ENCODE results near the gene FBXO24. TPM values are rescaled to one million over a fixed set of nuclear protein-coding genes. Genes with fewer than 3 reads are reported as not detected.
A peak's percentile ranks its signal among the peaks of the same experiment; 100 is the strongest.

The FBXO24 gene
- total and polyA plus RNA-seq, 3 experiments from 2014 or later: 0.47 to 0.50 TPM; not detected in 1

DNA sequence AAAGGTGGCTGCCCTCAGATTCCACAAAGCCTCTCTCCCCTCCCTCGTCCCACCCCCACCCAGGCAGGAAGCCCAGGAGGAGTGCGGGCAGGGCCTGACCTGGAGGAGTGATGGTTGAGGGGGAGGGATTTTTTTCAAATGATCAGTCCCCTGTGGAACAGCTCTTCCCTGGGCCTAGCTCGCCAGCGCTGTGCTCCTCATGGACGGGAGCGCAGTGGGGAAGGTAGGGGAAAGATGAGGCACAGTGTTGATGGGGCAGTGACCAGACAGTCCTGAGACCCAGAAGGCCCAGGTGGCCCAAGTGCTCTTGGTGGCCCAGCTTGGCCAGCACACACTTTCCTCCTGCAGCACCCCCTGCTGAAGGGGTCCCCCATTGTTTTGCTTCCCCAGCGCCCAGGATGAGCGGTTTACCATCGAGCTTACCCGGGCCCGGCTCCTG, 21.0 kb upstream of the FBXO24 start:
- ChIA-PET POLR2A (interaction anchor here (0.5 to 2.6 kb wide), 5 partner anchors 16 to 87 kb away, joined by 3 to 10 read pairs (median 5); partner anchors contain the start of genes FBXO24 and LRCH4), CTCF (interaction anchor here (1.0 to 16.7 kb wide), 14 partner anchors 13 to 287 kb away, joined by 3 to 174 read pairs (median 8); partner anchors contain the start of genes FBXO24, LRCH4, MOSPD3 and NYAP1)
- Histone ChIP-seq H3K27ac (ENCODE audit: low read depth, low read length) (no peak overlapping the region), H3K36me3 (ENCODE audit: insufficient read depth, low read length) (peaks cover 5% of the 10 kb centered on the region), H3K9me3 (ENCODE audit: low read length) (no peaks in the 10 kb centered on the region), H3K4me3 (ENCODE audit: low read length) (no peak overlapping the region), H3K4me1 (ENCODE audit: insufficient read depth, low read length) (peaks cover 34% of the 10 kb centered on the region), H3K27me3 (ENCODE audit: insufficient read depth, low read length, poor library complexity, severe bottlenecking) (no peaks in the 10 kb centered on the region)
- Mint-ChIP-seq H3K4me1 (peaks cover 17 to 36% (median 26%) of the 10 kb centered on the region in 3 donors), H3K9me3 (no peaks in the 10 kb centered on the region), H3K4me3 (no peak overlapping the region), H3K36me3 (peaks cover 0 to 41% (median 3%) of the 10 kb centered on the region in 3 donors), H3K27me3 (peaks cover 0 to 1% of the 10 kb centered on the region in 2 donors), H3K27ac (peak overlapping the region in 1 of 8 donors; percentile 84)
- DNase-seq: no peak

DNA sequence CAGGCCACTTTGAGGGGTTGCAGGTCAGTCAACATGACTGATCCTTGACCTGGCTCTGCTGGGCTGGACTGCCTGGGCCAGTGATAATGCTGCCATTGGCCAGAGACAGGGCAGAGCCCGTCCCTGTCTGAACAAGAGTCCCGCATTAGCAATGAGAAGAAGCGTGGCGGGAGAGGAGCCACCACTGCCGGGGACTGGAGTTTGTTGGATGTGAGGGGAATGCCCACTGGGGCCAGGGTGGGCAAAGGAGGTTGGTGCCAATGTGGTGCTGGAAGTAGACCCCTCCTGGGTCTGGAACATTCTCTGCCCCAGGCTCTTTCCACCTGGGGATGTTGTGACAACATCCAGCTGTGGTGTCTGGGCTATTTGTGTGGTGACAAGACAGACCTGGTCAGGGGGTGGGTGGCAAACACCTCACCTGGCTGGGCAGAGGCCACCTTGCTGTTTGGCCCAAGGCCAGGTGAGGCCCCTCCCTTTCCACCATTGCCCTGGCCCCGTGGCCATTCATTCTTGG, 20.1 kb upstream of the FBXO24 start:
- H3K9me3 ChIP-seq (ENCODE audit: low read length): no peaks in the 10 kb centered on the region
- no peaks in the 10 kb centered on the region for H3K9me3 Mint-ChIP-seq
- H3K27ac ChIP-seq (ENCODE audit: low read depth, low read length): no peak overlapping the region
- peaks cover 0 to 38% (median 3%) of the 10 kb centered on the region in 3 donors for H3K36me3 Mint-ChIP-seq
- POLR2A ChIA-PET: interaction anchor here (0.9 to 2.6 kb wide), 4 partner anchors 15 to 30 kb away, joined by 3 to 10 read pairs (median 6); partner anchors contain the start of genes FBXO24 and LRCH4
- H3K36me3 ChIP-seq (ENCODE audit: insufficient read depth, low read length): peaks cover 5% of the 10 kb centered on the region
- no peaks in the 10 kb centered on the region for H3K27me3 ChIP-seq (ENCODE audit: insufficient read depth, low read length, poor library complexity, severe bottlenecking)
- H3K4me3 Mint-ChIP-seq: no peak overlapping the region
- peaks cover 0 to 1% of the 10 kb centered on the region in 2 donors for H3K27me3 Mint-ChIP-seq
- CTCF ChIA-PET: interaction anchor here (0.9 to 16.7 kb wide), 10 partner anchors 12 to 286 kb away, joined by 3 to 174 read pairs (median 13); partner anchors contain the start of genes FBXO24, LRCH4, NYAP1 and POP7
- H3K4me1 ChIP-seq (ENCODE audit: insufficient read depth, low read length): peaks cover 44% of the 10 kb centered on the region
- DNase-seq: no peak
- peaks cover 20 to 43% (median 27%) of the 10 kb centered on the region in 3 donors for H3K4me1 Mint-ChIP-seq
- peak overlapping the region in 6 of 8 donors; percentile 38 to 88 (median 76) for H3K27ac Mint-ChIP-seq
- no peak overlapping the region for H3K4me3 ChIP-seq (ENCODE audit: low read length)

GRCh38 chr7:100567031-100567730, 18.9 kb upstream of the FBXO24 start:
- Mint-ChIP-seq H3K27me3 (peaks cover 0 to 1% of the 10 kb centered on the region in 2 donors), H3K9me3 (no peaks in the 10 kb centered on the region), H3K27ac (peak overlapping the region in 7 of 8 donors; percentile 23 to 88 (median 78)), H3K4me3 (no peak overlapping the region), H3K4me1 (peaks cover 31 to 55% (median 33%) of the 10 kb centered on the region in 3 donors), H3K36me3 (peaks cover 0 to 35% (median 3%) of the 10 kb centered on the region in 3 donors)
- H3K27ac ChIP-seq (ENCODE audit: low read depth, low read length): no peak overlapping the region
- DNase-seq: no peak
- peaks cover 53% of the 10 kb centered on the region for H3K4me1 ChIP-seq (ENCODE audit: insufficient read depth, low read length)
- H3K9me3 ChIP-seq (ENCODE audit: low read length): no peaks in the 10 kb centered on the region
- ChIA-PET CTCF (interaction anchor here (0.9 to 16.7 kb wide), 6 partner anchors 20 to 138 kb away, joined by 3 to 174 read pairs (median 5); partner anchors contain the start of genes FBXO24, LRCH4, NYAP1 and POP7), POLR2A (interaction anchor here (0.9 to 1.1 kb wide), 2 partner anchors 19 to 21 kb away, joined by 3 to 5 read pairs; partner anchors contain the start of genes FBXO24 and LRCH4)
- peaks cover 5% of the 10 kb centered on the region for H3K36me3 ChIP-seq (ENCODE audit: insufficient read depth, low read length)
- H3K27me3 ChIP-seq (ENCODE audit: insufficient read depth, low read length, poor library complexity, severe bottlenecking): no peaks in the 10 kb centered on the region
- no peak overlapping the region for H3K4me3 ChIP-seq (ENCODE audit: low read length)

- Mint-ChIP-seq H3K4me3 (no peak overlapping the region), H3K4me1 (peaks cover 33 to 55% (median 34%) of the 10 kb centered on the region in 3 donors), H3K27ac (peak overlapping the region; percentile 23 to 88 (median 78)), H3K36me3 (peaks cover 0 to 33% (median 3%) of the 10 kb centered on the region in 3 donors), H3K27me3 (peaks cover 0 to 1% of the 10 kb centered on the region in 2 donors), H3K9me3 (no peaks in the 10 kb centered on the region)
- Histone ChIP-seq H3K9me3 (ENCODE audit: low read length) (no peaks in the 10 kb centered on the region), H3K27ac (ENCODE audit: low read depth, low read length) (no peak overlapping the region), H3K27me3 (ENCODE audit: insufficient read depth, low read length, poor library complexity, severe bottlenecking) (no peaks in the 10 kb centered on the region), H3K4me3 (ENCODE audit: low read length) (no peak overlapping the region), H3K36me3 (ENCODE audit: insufficient read depth, low read length) (peaks cover 5% of the 10 kb centered on the region), H3K4me1 (ENCODE audit: insufficient read depth, low read length) (peaks cover 53% of the 10 kb centered on the region)
- ChIA-PET CTCF (interaction anchor here (10.2 to 16.7 kb wide), 2 partner anchors 19 to 89 kb away, joined by 133 to 174 read pairs; partner anchors contain the start of genes FBXO24, LRCH4, NYAP1 and TSC22D4), POLR2A (interaction anchor here (1.1 kb wide), 1 partner anchor 18 kb away, joined by 5 read pairs; the partner anchor contains the start of genes FBXO24 and LRCH4)
- no peak for DNase-seq
Measured at GRCh38 chr7:100567751-100568175, 18.4 kb upstream of the FBXO24 start.

DNA sequence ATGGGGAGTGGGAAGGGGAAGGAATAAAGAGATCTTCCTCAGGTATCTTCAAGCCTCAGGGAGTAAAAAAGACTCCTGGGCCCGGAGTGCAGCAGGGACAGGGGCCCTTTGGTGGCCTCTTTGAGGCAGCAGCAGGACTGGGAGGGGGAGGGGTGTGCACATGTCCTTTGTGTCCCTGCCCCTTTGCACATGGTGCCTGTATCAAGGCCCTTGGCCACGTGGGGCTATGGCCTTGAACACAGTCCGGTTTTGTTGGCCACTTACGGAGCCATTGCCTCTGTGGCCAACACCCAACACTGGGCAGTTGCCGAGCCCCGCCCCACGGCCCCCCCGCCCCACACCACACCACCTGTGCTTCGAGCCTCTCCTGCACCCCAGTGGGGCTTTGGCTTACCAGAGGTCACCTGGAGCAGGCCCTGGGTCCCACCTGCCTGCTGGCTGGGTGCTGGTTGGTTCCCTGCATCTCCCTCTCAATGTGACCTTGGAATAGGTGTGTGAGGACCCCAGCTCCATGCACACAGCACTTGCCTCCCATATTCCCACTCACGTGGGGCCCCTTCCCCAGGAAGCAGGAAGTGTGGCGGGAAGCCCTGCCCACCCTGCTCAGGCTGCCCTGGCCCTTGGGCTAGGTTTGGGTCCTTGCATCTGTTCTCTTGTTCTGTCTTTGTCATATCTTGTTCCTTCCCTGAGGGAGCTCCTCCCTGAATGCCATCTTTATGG, 17.8 kb upstream of the FBXO24 start:
- Histone ChIP-seq H3K27me3 (ENCODE audit: insufficient read depth, low read length, poor library complexity, severe bottlenecking) (no peaks in the 10 kb centered on the region), H3K9me3 (ENCODE audit: low read length) (no peaks in the 10 kb centered on the region), H3K27ac (ENCODE audit: low read depth, low read length) (no peak overlapping the region), H3K36me3 (ENCODE audit: insufficient read depth, low read length) (peaks cover 4% of the 10 kb centered on the region), H3K4me1 (ENCODE audit: insufficient read depth, low read length) (peaks cover 53% of the 10 kb centered on the region), H3K4me3 (ENCODE audit: low read length) (no peak overlapping the region)
- Mint-ChIP-seq H3K9me3 (no peaks in the 10 kb centered on the region), H3K4me3 (peak overlapping the region in 3 of 7 donors; percentile 44 to 66 (median 48)), H3K27me3 (peaks cover 0 to 1% of the 10 kb centered on the region in 2 donors), H3K4me1 (peaks cover 33 to 55% (median 34%) of the 10 kb centered on the region in 3 donors), H3K27ac (peak overlapping the region; percentile 55 to 89 (median 82)), H3K36me3 (peaks cover 0 to 31% (median 3%) of the 10 kb centered on the region in 3 donors)
- CTCF ChIA-PET: interaction anchor here (1.1 to 10.2 kb wide), 7 partner anchors 8 to 115 kb away, joined by 3 to 133 read pairs (median 4); partner anchors contain the start of genes FBXO24 and LRCH4
- DNase-seq: no peak
- POLR2A ChIA-PET: interaction anchor here (1.1 to 1.3 kb wide), 4 partner anchors 16 to 30 kb away, joined by 3 to 8 read pairs (median 4); partner anchors contain the start of genes FBXO24 and LRCH4

DNA sequence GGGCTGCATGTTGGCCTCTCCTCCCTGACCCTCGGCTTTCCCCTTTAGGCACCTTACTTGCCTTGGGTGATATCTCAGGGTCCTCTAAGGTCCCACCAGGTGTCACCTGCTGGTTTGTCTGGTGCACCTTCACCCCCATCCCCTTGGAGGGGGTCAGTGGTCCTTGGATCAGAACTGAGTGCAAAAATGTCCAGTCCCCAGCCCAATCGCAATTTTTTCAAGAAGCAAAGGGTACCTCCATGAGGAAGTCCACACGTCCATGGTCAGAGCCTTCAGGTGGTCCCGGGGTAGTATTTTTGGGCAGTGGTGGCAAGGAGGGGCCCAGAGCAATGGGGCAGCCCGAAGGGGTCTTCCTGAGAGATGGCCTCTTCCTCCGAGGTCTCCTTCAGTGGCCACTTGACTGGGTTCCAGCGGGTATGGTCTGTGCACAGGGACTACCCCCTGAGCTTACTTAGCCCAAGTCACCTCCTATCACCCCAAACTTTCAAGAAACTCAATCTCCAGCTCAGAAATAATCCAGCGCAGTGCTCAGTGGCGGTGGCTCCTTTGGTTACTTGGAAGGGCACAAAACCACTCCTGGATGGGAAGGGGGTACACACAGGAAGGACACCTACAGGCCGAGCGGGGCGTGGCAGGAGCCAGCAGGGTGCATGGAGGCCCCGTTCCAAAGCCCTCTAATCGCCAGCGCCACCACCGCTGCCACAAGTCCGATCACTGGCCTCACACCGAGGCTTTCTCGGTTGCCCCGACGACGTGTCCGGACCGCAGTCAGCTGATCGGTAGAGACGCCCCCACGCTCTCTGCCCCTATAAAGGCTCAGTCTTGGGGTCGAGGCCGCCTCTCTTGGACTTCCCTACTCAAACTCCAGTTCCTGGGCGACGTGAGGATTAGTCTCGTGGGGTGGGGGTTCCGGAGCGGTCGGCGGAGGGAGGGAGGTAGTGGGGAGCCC, 17.0 kb upstream of the FBXO24 start:
- DNase-seq: peak; percentile 39 to 71 (median 47)
- H3K4me3 Mint-ChIP-seq: peak overlapping the region; percentile 7 to 91 (median 63)
- H3K4me1 Mint-ChIP-seq: peaks cover 27 to 50% (median 30%) of the 10 kb centered on the region in 3 donors
- H3K4me3 ChIP-seq (ENCODE audit: low read length): peak overlapping the region; percentile 50
- POLR2A ChIA-PET: interaction anchor here (0.6 to 1.3 kb wide), 5 partner anchors 15 to 109 kb away, joined by 3 to 8 read pairs (median 7); partner anchors contain the start of genes FBXO24 and LRCH4
- peaks cover 0 to 25% (median 2%) of the 10 kb centered on the region in 3 donors for H3K36me3 Mint-ChIP-seq
- H3K9me3 Mint-ChIP-seq: no peaks in the 10 kb centered on the region
- no peaks in the 10 kb centered on the region for H3K36me3 ChIP-seq (ENCODE audit: insufficient read depth, low read length)
- no peak overlapping the region for H3K27ac ChIP-seq (ENCODE audit: low read depth, low read length)
- peaks cover 0 to 1% of the 10 kb centered on the region in 2 donors for H3K27me3 Mint-ChIP-seq
- CTCF ChIA-PET: interaction anchor here (0.7 to 1.5 kb wide), 7 partner anchors 9 to 116 kb away, joined by 3 to 12 read pairs (median 4); partner anchors contain the start of gene FBXO24
- no peaks in the 10 kb centered on the region for H3K27me3 ChIP-seq (ENCODE audit: insufficient read depth, low read length, poor library complexity, severe bottlenecking)
- H3K9me3 ChIP-seq (ENCODE audit: low read length): no peaks in the 10 kb centered on the region
- peaks cover 46% of the 10 kb centered on the region for H3K4me1 ChIP-seq (ENCODE audit: insufficient read depth, low read length)
- peak overlapping the region; percentile 64 to 99 (median 88) for H3K27ac Mint-ChIP-seq
